BJ (cell line): ENCODE measurements around the gene DLX2. TPM values are rescaled to one million over a fixed set of nuclear protein-coding genes. Genes with fewer than 3 reads are reported as not detected.

Source experiments
- CTCF ChIA-PET: fragments of 350-600 bp; formaldehyde crosslinking; extraction: SDS; loops from one replicate; lab custom pipeline; 2021; ENCODE audit warnings: antibody characterized with exemption, inconsistent platforms; lab: Yijun Ruan, JAX
- POLR2A ChIA-PET: fragments of 300-600 bp; sonication (Branson Sonifier 250); formaldehyde crosslinking; extraction: SDS; loops from one replicate; lab custom pipeline; 2021; ENCODE audit warnings: antibody characterized with exemption; lab: Charles Lee
- DNase-seq: peaks from one replicate; pipeline ENCODE4 v3.0.0-alpha.2; 2011; ENCODE audit warnings: low read depth
- H3K27me3 ChIP-seq: 2 replicates; pipeline ENCODE4 v1.6.0; 2011; ENCODE audit warnings: low read length; ENCODE audit not compliant: control insufficient read depth, insufficient read depth
- H3K36me3 ChIP-seq: 2 replicates; pipeline ENCODE4 v1.5.1; 2011; ENCODE audit warnings: low read length; ENCODE audit not compliant: control insufficient read depth, insufficient read depth
- H3K4me3 ChIP-seq: 2 replicates; pipeline ENCODE4 v1.5.1; 2011; ENCODE audit warnings: low read depth, mild to moderate bottlenecking, control low read depth, low read length
- CTCF ChIP-seq: IDR thresholded peaks from 2 replicates; pipeline ENCODE4 v1.5.1; 2011; ENCODE audit warnings: low read depth, mild to moderate bottlenecking, control low read depth, inconsistent platforms, low read length, moderate library complexity; ENCODE audit not compliant: insufficient read depth
- polyA plus RNA-seq: library from polyadenylated mRNA; depleted of rRNA; stranded (reverse); fragments of >200 nt; gene quantifications from 2 replicates; pipeline ENCODE4 v1.2.3, GENCODE V29; 2011

DLX2 gene
- polyA plus RNA-seq, 1 experiment, result 0.20 TPM

- H3K36me3 ChIP-seq, result no peaks in the 10 kb centered on the region
- peak; percentile 29 for TF ChIP-seq CTCF
- H3K27me3 ChIP-seq, result peaks cover 15% of the 10 kb centered on the region
- ChIA-PET CTCF (interaction anchor here (0.6 to 1.4 kb wide), 5 partner anchors 9 to 497 kb away, joined by 3 to 5 read pairs (median 3); no protein-coding TSS in a partner anchor), POLR2A (no interaction called here)
- H3K4me3 ChIP-seq, result peak overlapping the region; percentile 55
- no peak for DNase-seq
These were observed 6.6 kb downstream of the DLX2 start for GRCh38 chr2:172095905-172096625.

GRCh38 chr2:172095146-172095904 lies 7.4 kb downstream of the DLX2 start:
- Histone ChIP-seq H3K4me3 (peak overlapping the region; percentile 55), H3K36me3 (no peaks in the 10 kb centered on the region), H3K27me3 (peaks cover 20% of the 10 kb centered on the region)
- no peak for TF ChIP-seq CTCF
- POLR2A ChIA-PET, result interaction anchor here (0.6 kb wide), 1 partner anchor 49 kb away, joined by 5 read pairs; no protein-coding TSS in a partner anchor
- CTCF ChIA-PET, result interaction anchor here (0.6 to 1.4 kb wide), 4 partner anchors 8 to 496 kb away, joined by 3 to 5 read pairs (median 3); no protein-coding TSS in a partner anchor
- DNase-seq, result no peak

GRCh38 chr2:172094294-172095145 lies 8.2 kb downstream of the DLX2 start:
- H3K36me3 ChIP-seq, result no peaks in the 10 kb centered on the region
- peaks cover 28% of the 10 kb centered on the region for H3K27me3 ChIP-seq
- TF ChIP-seq CTCF, result no peak
- DNase-seq, result no peak
- H3K4me3 ChIP-seq, result peak overlapping the region; percentile 55
- CTCF ChIA-PET, result interaction anchor here (0.6 to 1.3 kb wide), 4 partner anchors 9 to 495 kb away, joined by 3 read pairs; partner anchors contain the start of gene DLX1
- POLR2A ChIA-PET, result interaction anchor here (0.6 kb wide), 1 partner anchor 48 kb away, joined by 5 read pairs; no protein-coding TSS in a partner anchor

- CTCF ChIA-PET, result interaction anchor here (0.9 to 1.4 kb wide), 2 partner anchors 13 to 283 kb away, joined by 3 read pairs; no protein-coding TSS in a partner anchor
- no peak overlapping the region for H3K4me3 ChIP-seq
- peaks cover 30% of the 10 kb centered on the region for H3K27me3 ChIP-seq
- no peak for DNase-seq
- POLR2A ChIA-PET, result no interaction called here
- no peaks in the 10 kb centered on the region for H3K36me3 ChIP-seq
- TF ChIP-seq CTCF, result no peak
These were observed 9.0 kb downstream of the DLX2 start for GRCh38 chr2:172093416-172094293.
